Fibroblast of villous mesenchyme (primary cell): ENCODE results near the gene SBK2. TPM values are rescaled to one million over a fixed set of nuclear protein-coding genes. Genes with fewer than 3 reads are reported as not detected.

Experiments
- DNase-seq: peaks from one replicate; pipeline ENCODE4 v3.0.0-alpha.2; 2010; ENCODE audit warnings: low read depth
- H3K4me3 ChIP-seq: 2 replicates; pipeline ENCODE4 v1.5.1; 2011; ENCODE audit warnings: low read depth, mild to moderate bottlenecking, low read length
- CTCF ChIP-seq: IDR thresholded peaks from 2 replicates; pipeline ENCODE4 v1.5.1; 2012; ENCODE audit warnings: low read depth, mild to moderate bottlenecking, low read length; ENCODE audit not compliant: insufficient read depth
- total RNA-seq: library from RNA; depleted of rRNA; stranded (reverse); fragments of >200 nt; gene quantifications from 2 replicates; pipeline ENCODE4 v1.2.3, GENCODE V29; 2012

Gene SBK2
- total RNA-seq, 1 donor = not detected

DNA sequence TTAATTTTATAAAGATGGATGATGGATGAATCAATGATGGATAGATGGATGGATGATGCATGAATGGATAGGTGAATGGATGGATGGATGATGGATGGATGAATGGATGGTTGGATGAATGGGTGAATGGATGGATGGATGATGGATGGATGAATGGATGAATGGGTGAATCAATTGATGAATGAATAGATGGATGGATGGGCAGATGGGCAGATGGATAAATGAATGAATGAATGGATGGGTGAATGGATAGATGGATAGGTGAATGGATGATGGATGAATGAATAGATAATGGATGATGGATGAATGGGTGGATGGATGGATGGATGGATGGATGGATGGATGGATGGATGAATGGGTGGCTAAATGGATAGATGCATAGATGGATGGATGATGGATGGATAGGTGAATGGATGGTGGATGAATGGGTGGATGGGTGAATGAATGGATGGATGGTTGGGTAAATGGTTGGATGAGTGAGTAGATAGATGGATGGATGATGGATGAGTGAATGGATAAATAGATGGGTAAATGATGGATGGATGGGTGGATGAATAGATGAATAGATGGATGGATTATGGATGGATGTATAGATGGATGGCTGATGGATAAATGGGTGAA is 30.9 kb upstream of the SBK2 start:
- TF ChIP-seq CTCF = no peak
- no peak for DNase-seq
- no peak overlapping the region for H3K4me3 ChIP-seq

GRCh38 chr19:55566823-55567222 is 29.9 kb upstream of the SBK2 start:
- no peak for TF ChIP-seq CTCF
- DNase-seq = no peak
- H3K4me3 ChIP-seq = no peak overlapping the region

DNA sequence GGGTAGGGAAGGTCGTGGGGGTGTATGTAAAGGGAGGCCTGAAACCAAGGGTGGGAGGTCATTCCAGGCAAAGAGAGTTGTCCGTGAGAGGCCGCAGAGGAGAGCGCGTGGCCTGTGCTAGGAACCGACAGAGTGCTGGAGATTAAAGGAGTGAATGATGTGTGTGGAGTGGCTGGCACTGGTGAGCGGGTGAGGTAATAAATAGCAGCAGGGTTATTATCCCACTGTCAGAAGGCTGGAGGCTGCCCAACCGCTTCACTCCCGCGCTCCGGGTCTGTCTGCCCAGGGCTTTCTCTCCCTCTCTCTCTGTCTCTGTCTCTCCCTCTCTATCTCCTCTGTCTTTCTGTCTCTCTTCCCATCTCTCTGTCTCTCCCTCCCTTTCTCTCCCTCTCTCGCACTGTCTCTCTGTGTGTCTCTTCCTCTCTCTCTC is 26.3 kb upstream of the SBK2 start:
- H3K4me3 ChIP-seq = no peak overlapping the region
- no peak for DNase-seq

GRCh38 chr19:55559684-55560083 is 22.8 kb upstream of the SBK2 start:
- TF ChIP-seq CTCF = no peak
- H3K4me3 ChIP-seq = no peak overlapping the region
- DNase-seq = no peak

More for the DNA sequence above, 26.3 kb upstream of the SBK2 start:
- no peak for TF ChIP-seq CTCF

GRCh38 chr19:55554741-55555152 is 17.8 kb upstream of the SBK2 start:
- no peak for DNase-seq
- no peak for TF ChIP-seq CTCF
- H3K4me3 ChIP-seq = no peak overlapping the region

- no peak for DNase-seq
- H3K4me3 ChIP-seq = no peak overlapping the region
- TF ChIP-seq CTCF = no peak
Observed at GRCh38 chr19:55554302-55554701, 17.4 kb upstream of the SBK2 start.
